A673 (cell line): ENCODE results near the gene DPT. TPM values are rescaled to one million over a fixed set of nuclear protein-coding genes. Genes with fewer than 3 reads are reported as not detected.

Experiments
- BruUV-seq: library from RNA; stranded (reverse); fragments of 400-500 nt; replicated peaks from 2 replicates; lab custom pipeline; 2021; lab: Mats Ljungman, UMichigan
- CTCF ChIA-PET: fragments of 300-600 bp; sonication (Branson Sonifier 250); formaldehyde crosslinking; loops from one replicate; lab custom pipeline; 2022; ENCODE audit warnings: antibody characterized with exemption; lab: Charles Lee
- POLR2A ChIA-PET: fragments of 300-600 bp; sonication (Branson Sonifier 250); formaldehyde crosslinking; loops from one replicate; lab custom pipeline; 2022; ENCODE audit warnings: antibody characterized with exemption; ENCODE audit not compliant: low non-redundant PET; lab: Charles Lee
- DNase-seq: peaks from one replicate; pipeline ENCODE4 v3.0.0-alpha.2; 2015; ENCODE audit warnings: low spot score
- H3K27ac ChIP-seq: fragments of 200-600 bp; sonication (generic); 2 replicates; pipeline ENCODE4 v1.5.1; 2016; ENCODE audit warnings: mixed run types, low read depth, mild to moderate bottlenecking, mixed read lengths, antibody characterized with exemption, low read length; ENCODE audit not compliant: poor library complexity, severe bottlenecking
- H3K27me3 ChIP-seq: fragments of 200-600 bp; sonication (generic); replicated peaks from 2 replicates; pipeline ENCODE4 v1.6.1; 2017; ENCODE audit warnings: mixed run types, low read depth, mild to moderate bottlenecking, mixed read lengths, antibody characterized with exemption, low read length; ENCODE audit not compliant: insufficient read depth, poor library complexity
- H3K36me3 ChIP-seq: fragments of 200-600 bp; sonication (generic); 2 replicates; pipeline ENCODE4 v1.6.1; 2016; ENCODE audit warnings: mixed run types, mild to moderate bottlenecking, mixed read lengths, antibody characterized with exemption, low read length; ENCODE audit not compliant: insufficient read depth, poor library complexity, severe bottlenecking
- H3K4me1 ChIP-seq: fragments of 200-600 bp; sonication (generic); 2 replicates; pipeline ENCODE4 v1.6.1; 2017; ENCODE audit warnings: mixed run types, mild to moderate bottlenecking, mixed read lengths, antibody characterized with exemption, low read length; ENCODE audit not compliant: insufficient read depth, poor library complexity, severe bottlenecking
- H3K4me3 ChIP-seq: fragments of 200-600 bp; sonication (generic); 2 replicates; pipeline ENCODE4 v1.5.1; 2016; ENCODE audit warnings: low read depth, mixed run types, mild to moderate bottlenecking, mixed read lengths, low read length; ENCODE audit not compliant: poor library complexity, severe bottlenecking
- H3K9me3 ChIP-seq: fragments of 200-600 bp; sonication (generic); 2 replicates; pipeline ENCODE4 v1.6.1; 2016; ENCODE audit warnings: mixed run types, low read depth, mild to moderate bottlenecking, mixed read lengths, antibody characterized with exemption, low read length; ENCODE audit not compliant: poor library complexity, severe bottlenecking
- CTCF ChIP-seq: fragments of 300-800, 200-600 bp; sonication (generic); conservative IDR thresholded peaks from 2 replicates; pipeline ENCODE4 v1.5.1; 2017; ENCODE audit warnings: low read depth, mild to moderate bottlenecking, antibody characterized with exemption, low read length, moderate library complexity, mixed read lengths
- EZH2 ChIP-seq: fragments of 200-600 bp; sonication (generic); IDR thresholded peaks from 2 replicates; pipeline ENCODE4 v1.6.1; 2017; ENCODE audit warnings: borderline replicate concordance, low read depth, mild to moderate bottlenecking, mixed read lengths, antibody characterized with exemption, low read length; ENCODE audit not compliant: poor library complexity, severe bottlenecking
- intact Hi-C: fragments of 100-400 bp; cut with micrococcal nuclease; formaldehyde crosslinking; loops from one replicate; pipeline ENCODE4 v1.10.0; 2022; ENCODE audit not compliant: unreplicated experiment
- total RNA-seq: library from RNA; stranded (reverse); gene quantifications from 2 replicates; pipeline ENCODE4 v1.2.3, GENCODE V29; 2021

The DPT gene
- total RNA-seq, 1 experiment from 2014 or later, result not detected

GRCh38 chr1:168665975-168666374 is 63.0 kb downstream of the DPT start:
- Histone ChIP-seq H3K27ac (no peak overlapping the region), H3K27me3 (no peaks in the 10 kb centered on the region), H3K36me3 (no peaks in the 10 kb centered on the region), H3K4me3 (no peak overlapping the region), H3K9me3 (no peaks in the 10 kb centered on the region), H3K4me1 (no peaks in the 10 kb centered on the region)
- DNase-seq, result no peak
- ChIA-PET POLR2A (no interaction called here), CTCF (no interaction called here)
- no peak for TF ChIP-seq CTCF
- TF ChIP-seq EZH2, result no peak
- intact Hi-C loops, result no loop called here
- BruUV-seq, result no TSS peak

- Histone ChIP-seq H3K36me3 (no peaks in the 10 kb centered on the region), H3K4me1 (no peaks in the 10 kb centered on the region), H3K9me3 (no peaks in the 10 kb centered on the region), H3K4me3 (no peak overlapping the region), H3K27ac (no peak overlapping the region), H3K27me3 (no peaks in the 10 kb centered on the region)
- ChIA-PET POLR2A (no interaction called here), CTCF (no interaction called here)
- BruUV-seq, result no TSS peak
- intact Hi-C loops, result no loop called here
- TF ChIP-seq CTCF (no peak), EZH2 (no peak)
- peak; percentile 4 for DNase-seq
These were observed 64.8 kb downstream of the DPT start for GRCh38 chr1:168664069-168664834.

GRCh38 chr1:168656485-168656884 is 72.5 kb downstream of the DPT start:
- no peaks in the 10 kb centered on the region for H3K4me1 ChIP-seq
- no peak overlapping the region for H3K4me3 ChIP-seq
- no peak for DNase-seq
- H3K27me3 ChIP-seq, result no peaks in the 10 kb centered on the region
- H3K9me3 ChIP-seq, result no peaks in the 10 kb centered on the region
- ChIA-PET POLR2A (no interaction called here), CTCF (no interaction called here)
- H3K27ac ChIP-seq, result no peak overlapping the region
- no TSS peak for BruUV-seq
- TF ChIP-seq EZH2 (no peak), CTCF (no peak)
- H3K36me3 ChIP-seq, result no peaks in the 10 kb centered on the region
- intact Hi-C loops, result no loop called here
